ENCODE results near the gene PRMT3.

Gene PRMT3

GRCh38 chr11:20558741-20559140 lies 171.2 kb downstream of the PRMT3 start:
- DNase-seq (ENCODE audit: low read depth in 1 of 2, low spot score in 1 of 2) = no peak
- no peak for TF ChIP-seq JUND (IDR thresholded peaks at IDR 0.05; ENCODE audit: low read depth)
- in situ Hi-C loops (cut with HindIII; ENCODE audit: low pct_unique_long_range_greater_than_20kb, low sequenced_read_pairs) = no loop called here
